GM12865 (cell line): Measurements from ENCODE around the gene LYRM4.

Experiments
- DNase-seq: peaks from one replicate; pipeline ENCODE4 v3.0.0; 2010; ENCODE audit warnings: low read depth
- H3K4me3 ChIP-seq: 2 replicates; pipeline ENCODE4 v1.5.1; 2011; ENCODE audit warnings: mild to moderate bottlenecking, low read depth, low read length, control low read depth
- CTCF ChIP-seq: IDR thresholded peaks from 2 replicates; pipeline ENCODE4 v1.5.1; 2011; ENCODE audit warnings: low read length, control low read depth, low read depth, inconsistent platforms; ENCODE audit not compliant: insufficient read depth; ENCODE audit errors: missing control alignments

Gene LYRM4

GRCh38 chr6:5302220-5302946 lies 41.6 kb upstream of the LYRM4 start:
- H3K4me3 ChIP-seq, result peak overlapping the region; percentile 53
- TF ChIP-seq CTCF, result no peak
- DNase-seq, result peak; percentile 95

DNA sequence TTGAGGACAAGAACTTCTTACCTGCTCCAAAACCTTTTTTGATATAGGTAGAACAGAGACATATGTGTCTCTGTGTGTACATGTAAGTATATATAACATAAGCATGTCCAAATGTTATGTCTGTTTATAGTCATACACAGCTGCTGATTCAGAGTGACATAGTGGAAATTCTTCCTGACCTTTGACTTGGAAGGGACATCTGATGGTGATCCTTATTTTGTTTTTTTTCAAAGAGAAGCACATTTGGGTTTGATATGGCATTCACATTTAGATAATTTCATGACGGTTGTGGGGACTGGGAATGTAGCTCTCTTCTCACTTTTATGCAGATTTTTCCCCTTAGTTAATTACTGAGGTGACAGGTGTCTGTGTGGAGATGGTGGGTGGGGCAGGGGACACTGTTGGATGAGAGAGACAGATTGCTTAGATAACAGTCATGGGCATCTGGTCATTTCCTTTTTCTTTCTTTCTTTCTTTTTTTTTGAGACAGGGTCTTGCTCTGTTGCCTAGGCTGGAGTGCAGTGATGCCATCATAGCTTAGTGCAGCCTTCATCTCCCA lies 39.5 kb upstream of the LYRM4 start:
- no peak overlapping the region for H3K4me3 ChIP-seq
- no peak for TF ChIP-seq CTCF
- no peak for DNase-seq

GRCh38 chr6:5295623-5296022 lies 34.9 kb upstream of the LYRM4 start:
- no peak for TF ChIP-seq CTCF
- no peak for DNase-seq
- no peak overlapping the region for H3K4me3 ChIP-seq

DNA sequence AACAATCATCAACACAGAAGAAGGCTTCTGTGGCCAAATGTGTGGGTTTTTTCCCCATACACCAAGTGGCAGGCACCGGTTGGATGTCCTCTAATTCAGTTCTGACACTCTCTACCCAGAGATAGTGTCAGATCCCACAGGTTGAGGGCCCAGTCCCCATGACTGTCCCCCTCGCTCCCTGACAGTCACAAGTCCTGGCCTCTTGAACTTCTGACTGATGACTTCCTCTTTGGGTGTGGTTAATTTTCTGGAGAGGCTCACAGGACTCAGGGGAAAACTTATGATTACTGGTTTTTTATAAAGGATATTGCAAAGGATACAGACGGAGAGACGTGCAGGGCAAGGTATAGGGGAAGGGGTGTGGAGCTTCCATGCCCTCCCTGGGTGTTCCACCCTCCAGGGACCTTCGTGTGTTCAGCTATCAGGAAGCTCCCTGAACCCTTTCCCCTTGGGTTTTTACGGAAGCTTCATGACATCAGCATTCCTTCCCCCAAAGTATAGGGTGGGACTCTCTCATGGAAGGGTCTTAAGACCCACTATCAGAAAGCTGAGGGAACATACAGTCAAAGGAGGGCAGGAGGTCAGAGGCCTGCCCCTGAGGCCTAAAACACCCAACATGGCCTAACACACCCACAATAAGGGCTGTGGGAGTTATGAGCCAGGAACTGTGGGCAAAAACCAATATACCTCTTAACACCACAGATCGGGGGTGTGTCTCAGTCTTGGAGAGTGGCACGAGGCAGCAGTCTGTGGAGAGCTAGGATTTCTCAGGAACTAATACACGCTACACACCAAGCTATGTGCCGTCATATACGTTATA lies 33.9 kb upstream of the LYRM4 start:
- peak; percentile 39 for DNase-seq
- no peak overlapping the region for H3K4me3 ChIP-seq
- TF ChIP-seq CTCF, result no peak

GRCh38 chr6:5293692-5294091 lies 32.9 kb upstream of the LYRM4 start:
- H3K4me3 ChIP-seq, result no peak overlapping the region
- DNase-seq, result no peak
- TF ChIP-seq CTCF, result no peak

DNA sequence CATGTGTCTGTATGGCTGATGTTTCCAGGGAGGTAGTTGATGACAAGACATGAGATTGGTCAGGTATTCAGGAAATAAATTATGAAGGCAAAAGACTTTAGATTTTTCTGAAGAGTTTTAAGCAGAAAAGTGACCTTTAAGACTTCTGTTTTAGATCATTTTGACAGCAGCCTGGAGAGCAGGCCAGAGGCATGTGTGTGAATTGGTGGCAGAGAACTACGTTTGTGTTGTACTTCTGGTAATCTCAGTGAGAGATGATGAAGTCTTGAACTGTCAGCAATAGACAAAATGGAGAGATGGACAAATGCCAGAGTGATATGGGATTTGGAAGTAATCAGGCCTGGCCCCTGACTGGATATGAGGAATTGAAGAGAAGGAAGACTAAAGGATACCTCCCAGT lies 31.4 kb upstream of the LYRM4 start:
- TF ChIP-seq CTCF, result no peak
- DNase-seq, result no peak

GRCh38 chr6:5290500-5290899 lies 29.8 kb upstream of the LYRM4 start:
- TF ChIP-seq CTCF, result no peak
- no peak overlapping the region for H3K4me3 ChIP-seq
- DNase-seq, result no peak

More for the DNA sequence above, 31.4 kb upstream of the LYRM4 start:
- H3K4me3 ChIP-seq, result no peak overlapping the region
